ENCODE measurements around the gene NEDD4.
"Not testable (repeated sequence)": the region's sequence is repeated elsewhere in the genome, so short reads cannot be mapped to it uniquely, and the experiment has no call there.

Gene NEDD4

DNA sequence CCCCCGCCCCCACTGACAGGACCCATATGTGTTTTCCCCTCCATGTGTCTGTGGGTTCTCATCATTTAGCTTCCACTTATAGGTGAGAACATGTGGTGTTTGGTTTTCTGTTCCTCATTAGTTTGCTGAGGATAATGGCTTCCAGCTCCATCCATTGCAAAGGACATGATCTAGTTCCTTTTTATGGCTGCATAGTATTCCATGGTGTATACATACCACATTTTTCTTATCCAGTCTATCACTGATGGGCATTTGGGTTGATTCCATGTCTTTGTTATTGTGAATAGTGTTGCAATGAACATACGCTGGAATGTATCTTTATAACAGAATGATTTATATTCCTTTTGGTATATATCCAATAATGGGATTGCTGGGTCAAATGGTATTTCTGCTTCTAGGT lies 171.7 kb downstream of the NEDD4 start:
- DNase-seq: not testable (repeated sequence)

GRCh38 chr15:55820043-55820442 lies 173.4 kb downstream of the NEDD4 start:
- DNase-seq: no peak

GRCh38 chr15:55819397-55820034 lies 173.9 kb downstream of the NEDD4 start:
- DNase-seq: no peak

DNA sequence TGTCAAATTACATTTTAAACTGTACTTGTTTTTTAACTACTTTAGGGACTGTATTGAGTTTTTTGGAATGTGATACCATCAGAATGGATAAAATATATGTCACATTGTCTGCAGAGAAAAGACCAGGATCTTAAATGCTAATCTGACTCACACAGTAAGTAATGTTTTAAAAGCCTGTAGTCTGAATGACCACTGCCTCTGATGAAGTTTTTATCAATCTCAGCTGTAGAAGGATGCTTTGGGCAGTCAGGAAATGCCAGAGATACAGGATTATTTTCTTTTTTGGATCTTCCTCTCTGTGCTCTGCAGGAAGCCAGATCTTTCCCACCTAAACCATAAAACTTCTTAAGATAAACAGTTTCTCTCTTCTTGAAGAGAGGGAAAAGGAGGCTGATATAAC lies 177.4 kb downstream of the NEDD4 start:
- no peak for DNase-seq

- DNase-seq: no peak
These were observed 190.6 kb downstream of the NEDD4 start for GRCh38 chr15:55802600-55803376.

GRCh38 chr15:55800216-55800615 lies 193.2 kb downstream of the NEDD4 start:
- no peak for DNase-seq

GRCh38 chr15:55799291-55800212 lies 193.9 kb downstream of the NEDD4 start:
- DNase-seq: no peak

GRCh38 chr15:55796321-55796965 lies 197.0 kb downstream of the NEDD4 start:
- DNase-seq: no peak

DNA sequence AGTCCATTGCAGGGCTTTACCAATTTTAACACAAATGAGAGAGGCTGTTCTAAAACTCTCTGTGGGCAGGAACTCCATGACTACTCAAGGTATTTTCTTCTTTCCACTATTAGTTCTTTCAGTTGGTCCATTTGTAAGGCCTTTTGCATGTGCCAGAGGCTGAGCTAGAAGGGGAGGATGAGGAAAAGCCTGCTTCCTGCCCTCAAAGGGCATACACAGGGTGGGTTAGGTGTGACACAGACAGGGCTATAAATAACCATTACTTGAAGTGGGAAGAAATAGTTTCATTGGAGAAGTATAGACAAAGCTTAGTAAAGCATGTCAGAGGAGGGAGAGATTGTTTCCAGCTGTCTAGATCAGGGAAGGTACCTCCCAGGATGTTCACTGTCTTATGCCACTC lies 198.4 kb downstream of the NEDD4 start:
- no peak for DNase-seq

DNA sequence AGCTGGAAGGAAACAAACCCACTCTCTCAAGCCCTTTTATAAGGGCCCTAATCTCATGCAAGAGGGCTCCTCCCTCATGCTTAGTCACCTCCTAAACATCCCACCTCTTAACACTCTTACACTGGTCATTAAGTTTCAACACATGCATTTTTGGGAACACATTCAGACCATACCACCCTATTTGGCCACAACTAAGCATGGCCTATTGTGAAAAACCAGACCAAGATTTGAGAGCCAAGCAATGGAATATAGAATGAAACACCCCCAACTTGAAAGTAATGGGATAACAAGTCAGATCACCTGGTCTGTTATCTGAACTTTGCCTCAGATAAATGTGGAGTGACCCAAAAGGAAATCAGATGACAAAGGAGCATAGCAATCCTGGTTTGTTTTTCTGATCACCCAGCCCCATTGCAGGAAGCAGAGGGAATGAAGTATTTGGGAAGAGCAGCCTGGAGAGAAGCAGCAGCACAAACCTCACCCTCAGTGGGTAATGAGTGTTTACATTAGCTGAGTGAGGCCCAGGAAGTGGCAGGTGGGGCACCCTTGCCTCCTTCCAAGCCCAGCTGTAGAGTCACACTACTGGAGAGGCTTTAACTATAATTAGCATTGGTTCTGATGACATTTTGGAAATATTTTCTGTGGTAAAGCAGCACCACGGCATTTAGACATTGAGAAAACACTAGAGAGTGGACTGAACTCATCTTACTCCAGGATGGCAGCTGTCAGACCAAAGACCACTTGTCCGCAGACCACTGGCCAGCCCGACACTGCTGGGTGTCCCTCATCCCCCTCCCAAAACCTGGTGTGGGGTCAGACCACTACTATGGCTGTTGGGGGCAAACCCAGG lies 201.6 kb downstream of the NEDD4 start:
- DNase-seq: no peak

GRCh38 chr15:55789066-55789660 lies 204.2 kb downstream of the NEDD4 start:
- no peak for DNase-seq

DNA sequence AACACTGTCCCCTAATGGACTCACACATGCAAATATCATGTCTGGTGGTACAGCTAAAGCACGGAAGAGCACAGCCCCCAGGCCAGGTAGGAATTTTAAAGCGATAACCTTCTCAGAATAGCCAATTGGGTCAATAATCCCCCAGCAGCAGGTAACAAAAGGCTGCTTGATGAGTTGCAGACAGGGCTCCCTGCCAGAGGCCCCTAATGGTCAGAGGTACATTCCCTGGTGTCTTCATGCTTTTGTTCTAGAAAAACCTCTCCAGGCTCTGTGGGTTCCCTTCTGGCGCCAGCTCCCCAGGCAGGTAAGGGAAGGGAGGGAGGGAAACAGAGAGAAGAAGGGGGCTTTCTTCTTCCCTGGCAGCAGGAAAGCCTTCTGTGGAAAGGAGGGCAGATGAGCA lies 207.1 kb downstream of the NEDD4 start:
- no peak for DNase-seq

- DNase-seq: not testable (repeated sequence)
These were observed 207.8 kb downstream of the NEDD4 start for GRCh38 chr15:55785593-55785992.

DNA sequence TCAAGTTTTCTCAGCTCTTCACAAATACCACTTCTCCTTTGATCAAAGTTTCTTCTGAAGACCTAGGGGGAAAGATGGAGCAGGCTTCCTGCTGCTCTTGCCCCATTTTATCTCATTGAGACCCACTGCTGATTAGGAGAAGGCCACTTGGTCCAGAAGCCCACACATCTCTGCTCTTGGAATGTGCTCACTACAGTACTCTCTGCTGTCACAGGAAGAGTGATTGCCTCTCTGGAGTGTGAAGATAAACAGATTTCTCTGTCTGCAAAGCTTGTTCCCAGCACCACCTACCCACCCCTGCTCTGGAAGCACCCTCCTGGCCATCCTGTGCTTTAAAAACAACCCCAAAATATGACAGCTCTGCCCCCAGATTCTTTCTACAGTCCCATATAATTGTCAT lies 209.1 kb downstream of the NEDD4 start:
- DNase-seq: no peak

GRCh38 chr15:55782901-55783300 lies 210.5 kb downstream of the NEDD4 start:
- no peak for DNase-seq

DNA sequence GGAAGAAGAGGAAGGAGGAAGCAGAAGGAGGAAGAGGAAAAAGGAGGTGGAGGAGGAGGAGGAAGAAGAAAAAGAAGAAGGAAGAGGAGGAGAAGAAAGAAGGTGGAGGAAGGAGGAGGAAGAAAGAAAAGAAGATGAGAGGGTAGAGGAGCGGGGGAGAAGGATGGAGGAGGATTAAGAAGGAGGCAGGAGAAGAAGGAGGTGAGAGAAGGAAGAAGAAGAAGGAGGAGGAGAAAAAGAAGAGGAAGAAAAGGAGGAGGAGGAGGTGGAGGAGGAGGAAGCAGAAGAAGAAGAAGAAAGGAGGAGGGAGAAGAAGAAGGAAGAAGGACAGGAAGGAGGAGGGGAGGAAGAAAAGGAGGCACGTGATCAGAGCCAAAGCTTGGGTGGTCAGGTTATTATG lies 213.1 kb downstream of the NEDD4 start:
- DNase-seq: no peak

DNA sequence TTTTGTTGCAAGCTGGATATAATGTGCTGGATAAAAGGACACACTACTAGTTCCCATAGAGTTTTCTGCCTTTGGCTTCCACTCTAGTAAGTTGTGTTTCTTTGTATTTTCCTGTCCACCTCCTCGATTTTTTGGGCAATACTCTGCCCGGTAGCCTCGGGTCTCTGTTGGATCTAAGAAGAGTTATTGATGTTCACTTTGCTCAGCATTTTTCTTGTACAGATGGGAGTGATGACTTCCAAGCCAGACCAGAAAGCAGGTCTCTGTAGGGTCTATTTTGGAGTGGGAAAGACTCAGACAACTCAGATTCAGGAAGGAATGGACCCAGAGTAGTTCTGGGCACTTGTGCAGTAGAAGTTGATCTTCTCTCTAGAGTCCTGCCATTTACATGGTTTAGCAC lies 214.5 kb downstream of the NEDD4 start:
- no peak for DNase-seq

Data from amniotic stem cell (primary cell).